Large intestine (tissue), 3 donors: ENCODE data around the gene REN. TPM values are rescaled to one million over a fixed set of nuclear protein-coding genes. Genes with fewer than 3 reads are reported as not detected.
A peak's percentile ranks its signal among the peaks of the same experiment; 100 is the strongest.

Experiments used
- DNase-seq, 2 donors: peaks; one replicate each; pipeline versions ENCODE4 v3.0.0 to v3.0.0-alpha.2; 2013
- H3K27ac ChIP-seq: one replicate; pipeline ENCODE4 v1.5.1; 2013; ENCODE audit warnings: low read length
- H3K27me3 ChIP-seq: 2 replicates; pipeline ENCODE4 v1.6.1; 2013; ENCODE audit warnings: low read length; ENCODE audit not compliant: control insufficient read depth, insufficient read depth
- H3K36me3 ChIP-seq: 2 replicates; pipeline ENCODE4 v1.6.1; 2013; ENCODE audit warnings: low read length; ENCODE audit not compliant: control insufficient read depth, insufficient read depth
- H3K4me1 ChIP-seq: one replicate; pipeline ENCODE4 v1.6.1; 2013; ENCODE audit warnings: low read length; ENCODE audit not compliant: control insufficient read depth, insufficient read depth
- H3K4me3 ChIP-seq: one replicate; pipeline ENCODE4 v1.5.1; 2013; ENCODE audit warnings: low read length
- H3K9me3 ChIP-seq: one replicate; pipeline ENCODE4 v1.6.1; 2013; ENCODE audit warnings: mild to moderate bottlenecking, low read depth, low read length, moderate library complexity; ENCODE audit not compliant: control insufficient read depth
- WGBS: methylation state at CpG from one replicate; pipeline ENCODE4 v1.1.5; 2013; ENCODE audit warnings: low lambda C conversion rate; ENCODE audit not compliant: insufficient coverage; 5-methylcytosine and 5-hydroxymethylcytosine counted together
- polyA plus RNA-seq: library from polyadenylated mRNA; unstranded; fragments of 120-200 nt; gene quantifications from one replicate; pipeline ENCODE4 v1.2.1, GENCODE V29; 2013

REN gene
- polyA plus RNA-seq, 1 donor: 4.2 TPM

DNA sequence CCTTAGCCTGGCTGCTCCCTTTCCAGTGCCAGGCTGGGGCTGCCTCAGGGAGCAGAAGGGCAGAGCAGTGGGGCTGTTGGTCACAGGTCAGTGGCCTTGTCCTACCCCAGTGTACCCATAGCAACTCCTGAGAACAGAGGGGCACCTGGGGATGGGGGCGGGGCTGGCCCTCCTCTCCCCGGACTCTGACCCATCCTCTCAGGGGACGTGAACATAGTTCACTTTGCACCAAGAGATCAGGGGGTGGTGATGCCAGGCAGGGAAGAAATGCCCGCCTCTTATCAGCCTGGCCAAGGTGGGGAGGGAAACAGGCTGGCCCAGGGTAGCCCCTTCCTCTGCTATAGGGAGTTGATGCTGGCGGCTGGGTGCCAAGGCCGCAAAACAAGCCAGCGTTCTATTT lies 19.2 kb downstream of the REN start:
- peak overlapping the region; percentile 58 for H3K27ac ChIP-seq
- DNase-seq: peak; percentile 64 to 82
- H3K36me3 ChIP-seq: peaks cover 8% of the 10 kb centered on the region
- peaks cover 71% of the 10 kb centered on the region for H3K4me1 ChIP-seq
- no peak overlapping the region for H3K4me3 ChIP-seq
- no peaks in the 10 kb centered on the region for H3K9me3 ChIP-seq
- no peaks in the 10 kb centered on the region for H3K27me3 ChIP-seq
- no CpG with 5 or more reads among the region's 7 CpGs for WGBS

DNA sequence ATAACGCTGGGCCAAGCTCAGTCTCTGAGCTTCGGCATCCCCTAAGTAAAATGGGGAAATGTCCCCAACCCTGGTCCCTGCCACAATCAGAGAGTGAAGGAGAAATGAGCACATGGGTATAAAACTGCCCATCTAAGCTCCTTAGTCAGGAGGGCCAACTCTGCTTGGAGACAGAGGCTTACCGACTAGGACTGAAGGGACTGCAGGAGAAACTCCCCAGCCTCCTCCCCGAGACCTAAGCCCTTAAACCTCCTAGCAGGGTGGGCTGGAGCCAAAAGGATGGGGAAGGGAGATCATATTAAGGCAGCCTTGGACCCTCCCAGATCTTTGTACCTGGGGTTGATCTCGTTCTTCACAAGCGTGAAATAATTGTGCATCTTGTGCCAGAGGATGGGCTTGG lies 19.8 kb downstream of the REN start:
- Histone ChIP-seq H3K27ac (peak overlapping the region; percentile 58), H3K36me3 (peaks cover 10% of the 10 kb centered on the region), H3K4me1 (peaks cover 73% of the 10 kb centered on the region), H3K9me3 (no peaks in the 10 kb centered on the region), H3K27me3 (no peaks in the 10 kb centered on the region), H3K4me3 (no peak overlapping the region)
- no peak for DNase-seq
- no CpG with 5 or more reads among the region's 6 CpGs for WGBS

DNA sequence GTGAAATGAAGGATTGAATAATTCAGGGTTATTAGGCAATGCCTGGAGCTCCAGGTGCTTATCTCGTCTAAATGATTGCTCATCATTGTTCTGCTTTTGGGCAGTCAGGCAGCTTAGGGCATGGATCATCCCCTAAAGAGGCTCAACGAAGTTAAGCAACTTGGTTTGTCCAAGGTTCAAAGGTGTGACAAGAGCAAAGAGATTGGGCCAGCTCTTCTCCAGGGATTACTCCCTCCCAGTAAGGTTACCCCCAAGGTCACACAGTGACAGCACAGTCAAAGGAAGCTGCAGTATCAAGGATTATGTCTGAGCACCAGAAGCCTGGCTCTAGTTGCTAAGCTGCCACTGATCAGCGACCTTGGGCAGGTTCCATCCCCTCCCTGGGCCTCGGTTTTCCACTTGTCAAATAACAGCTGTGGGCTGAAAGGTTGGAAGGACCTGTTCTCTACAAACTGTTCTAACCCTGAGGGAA lies 21.1 kb downstream of the REN start:
- Histone ChIP-seq H3K4me1 (peaks cover 66% of the 10 kb centered on the region), H3K4me3 (no peak overlapping the region), H3K36me3 (peaks cover 16% of the 10 kb centered on the region), H3K27ac (peak overlapping the region; percentile 17), H3K9me3 (no peaks in the 10 kb centered on the region), H3K27me3 (no peaks in the 10 kb centered on the region)
- DNase-seq: peak; percentile 61 to 69
- no CpG with 5 or more reads among the region's 4 CpGs for WGBS

DNA sequence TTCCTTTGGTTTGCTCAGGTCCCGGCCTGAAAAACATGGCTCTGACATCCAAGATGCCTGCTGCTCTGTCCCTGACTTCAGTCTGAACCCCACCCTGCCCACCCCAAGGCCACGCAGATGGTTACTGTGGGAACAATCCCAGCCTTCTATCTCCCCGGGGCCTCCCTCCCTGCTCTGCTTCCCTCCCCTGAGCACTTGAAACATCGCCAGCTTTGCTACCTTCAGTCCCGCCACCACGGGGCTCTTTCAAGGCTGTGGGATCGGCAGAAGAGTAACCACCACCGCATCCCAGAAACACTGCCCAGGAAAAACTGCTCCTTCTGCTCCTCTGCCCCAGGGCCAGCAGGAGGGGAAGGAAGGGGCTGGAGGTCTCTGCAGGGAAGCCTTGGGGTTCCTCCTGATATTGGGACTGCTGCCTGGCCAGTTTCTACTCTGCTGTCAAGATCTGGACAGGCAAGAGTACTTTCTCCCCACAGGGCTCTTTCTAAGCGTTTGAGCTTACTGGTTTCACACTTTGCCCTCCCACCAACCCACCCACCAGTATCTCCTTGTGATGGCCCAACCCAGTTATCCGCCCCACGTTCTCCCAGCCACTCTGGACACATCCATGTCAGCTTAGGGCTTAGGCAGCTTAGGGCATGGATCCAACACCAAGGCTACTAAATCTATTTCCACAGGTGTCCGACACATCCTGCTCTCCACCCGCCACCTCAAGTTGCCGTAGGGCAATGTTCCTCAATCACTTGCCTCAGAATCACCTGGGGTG lies 22.7 kb downstream of the REN start:
- Histone ChIP-seq H3K9me3 (no peaks in the 10 kb centered on the region), H3K4me1 (peaks cover 64% of the 10 kb centered on the region), H3K27ac (no peak overlapping the region), H3K4me3 (no peak overlapping the region), H3K36me3 (peaks cover 31% of the 10 kb centered on the region), H3K27me3 (no peaks in the 10 kb centered on the region)
- no CpG with 5 or more reads among the region's 14 CpGs for WGBS
- DNase-seq: no peak

DNA sequence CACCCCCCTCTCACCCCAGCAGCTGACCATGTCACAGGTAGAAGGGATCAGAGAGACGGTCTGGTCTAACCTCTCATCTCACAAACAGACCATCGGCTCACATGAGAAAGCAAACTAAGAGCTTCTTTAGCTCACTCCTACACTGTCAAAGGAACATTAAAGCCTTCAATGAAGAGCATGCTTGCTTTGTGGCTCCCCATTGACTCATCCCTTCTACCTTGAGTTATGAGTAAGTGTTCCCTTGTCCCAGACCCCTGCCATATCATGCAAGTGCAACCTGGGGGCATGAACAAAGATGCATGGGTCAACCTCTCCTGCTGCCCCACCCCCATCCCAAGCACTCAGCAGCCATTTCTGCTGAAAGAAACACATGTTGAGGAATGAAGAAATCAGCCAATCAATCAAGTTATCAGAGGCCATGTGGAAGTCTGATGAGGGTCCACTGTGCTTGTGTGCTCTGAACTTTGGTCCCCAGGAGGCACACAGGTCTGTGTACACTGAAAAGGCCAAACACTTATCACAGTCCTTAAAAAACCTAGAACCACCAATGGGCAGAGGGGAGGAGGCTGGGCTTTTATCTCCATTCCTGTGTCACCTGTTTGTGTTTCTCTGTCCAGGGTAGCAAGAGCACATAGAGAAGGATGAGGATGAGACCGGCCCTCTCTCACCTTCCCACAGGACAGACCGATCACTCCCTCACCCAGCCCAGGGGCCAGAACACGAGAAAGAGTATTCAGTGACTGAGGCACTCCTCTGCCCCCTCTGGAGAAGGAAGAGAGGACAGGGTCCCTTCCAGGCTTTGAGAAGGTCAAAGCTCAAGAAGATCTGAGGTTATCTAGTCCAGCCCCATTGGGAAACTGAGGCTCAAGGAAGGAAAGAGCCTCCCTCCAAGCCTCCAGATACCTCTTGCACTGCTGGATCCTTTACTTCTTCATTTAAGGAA lies 23.8 kb downstream of the REN start:
- no CpG with 5 or more reads among the region's 5 CpGs for WGBS

DNA sequence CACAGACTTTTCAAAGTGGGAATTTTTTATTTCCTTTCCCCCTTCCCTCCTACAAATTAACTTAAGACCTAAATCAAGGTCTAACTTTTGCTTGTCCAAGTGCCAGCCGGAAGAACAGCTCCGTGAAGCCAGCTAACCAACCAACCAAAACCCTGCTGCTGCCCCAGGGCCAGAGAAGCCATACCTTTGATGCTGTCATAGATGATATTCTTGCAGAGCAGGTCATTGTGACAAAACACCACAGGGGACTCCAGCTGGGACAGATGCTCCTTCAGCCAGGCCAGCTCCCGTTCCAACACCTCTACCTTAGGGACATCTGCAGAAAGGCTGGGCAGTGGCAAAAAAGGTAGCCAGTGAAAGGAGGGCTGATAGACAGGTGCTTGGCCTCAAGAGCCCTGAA lies 25.0 kb downstream of the REN start:
- Histone ChIP-seq H3K27ac (no peak overlapping the region), H3K4me3 (no peak overlapping the region), H3K36me3 (peaks cover 41% of the 10 kb centered on the region)

More for the DNA sequence above, 23.8 kb downstream of the REN start:
- Histone ChIP-seq H3K27ac (no peak overlapping the region), H3K27me3 (no peaks in the 10 kb centered on the region), H3K36me3 (peaks cover 42% of the 10 kb centered on the region), H3K4me3 (no peak overlapping the region), H3K9me3 (no peaks in the 10 kb centered on the region), H3K4me1 (peaks cover 54% of the 10 kb centered on the region)
- peak; percentile 45 to 64 for DNase-seq

DNA sequence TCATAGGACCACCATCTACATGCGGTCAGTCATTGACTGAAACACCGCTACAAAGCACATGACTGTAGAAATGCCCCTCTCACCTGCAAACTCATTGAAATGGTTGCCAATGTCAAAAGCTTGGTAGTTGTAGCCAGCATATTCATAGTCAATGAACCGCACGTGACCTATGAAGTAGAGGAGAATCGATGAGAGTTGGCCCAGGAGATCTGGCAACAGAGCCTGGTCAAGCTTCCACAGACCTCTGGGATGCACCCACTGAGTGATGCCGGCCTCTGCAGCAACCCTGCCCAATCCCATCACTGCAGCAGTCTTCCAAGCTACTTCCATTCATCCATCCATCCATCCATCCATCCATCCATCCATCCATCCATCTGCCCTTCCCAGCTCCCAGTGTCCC lies 26.2 kb downstream of the REN start:
- no peak for DNase-seq
- peaks cover 45% of the 10 kb centered on the region for H3K36me3 ChIP-seq
- H3K4me1 ChIP-seq: peaks cover 30% of the 10 kb centered on the region
- H3K27ac ChIP-seq: no peak overlapping the region
- no peak overlapping the region for H3K4me3 ChIP-seq
- H3K9me3 ChIP-seq: no peaks in the 10 kb centered on the region
- WGBS: no CpG with 5 or more reads among the region's 6 CpGs
- H3K27me3 ChIP-seq: no peaks in the 10 kb centered on the region

More for the DNA sequence above, 25.0 kb downstream of the REN start:
- WGBS: no CpG with 5 or more reads among the region's 3 CpGs
- no peak for DNase-seq
- H3K9me3 ChIP-seq: no peaks in the 10 kb centered on the region
- peaks cover 42% of the 10 kb centered on the region for H3K4me1 ChIP-seq
- H3K27me3 ChIP-seq: no peaks in the 10 kb centered on the region

DNA sequence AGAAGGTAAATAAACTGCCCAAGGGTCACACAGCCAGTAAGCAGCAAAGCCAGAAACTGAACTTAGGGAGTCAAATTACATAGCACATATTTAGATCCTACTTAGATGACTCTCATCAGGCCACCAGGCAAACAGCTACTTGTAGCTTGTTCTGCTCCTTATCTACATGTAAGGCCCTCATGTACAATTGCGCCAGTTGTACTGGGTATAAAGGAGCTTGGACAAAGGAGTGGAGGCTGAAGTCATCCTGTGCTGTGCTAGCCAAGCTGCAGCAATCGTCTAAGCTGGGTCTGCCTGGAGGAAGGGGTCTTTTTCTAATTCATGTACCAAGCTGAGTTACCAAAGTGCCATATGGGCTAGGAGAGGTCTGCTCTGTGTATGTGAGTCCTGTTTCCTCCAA lies 27.0 kb downstream of the REN start:
- Histone ChIP-seq H3K27ac (no peak overlapping the region), H3K4me1 (peaks cover 23% of the 10 kb centered on the region), H3K9me3 (no peaks in the 10 kb centered on the region), H3K27me3 (no peaks in the 10 kb centered on the region), H3K36me3 (peaks cover 53% of the 10 kb centered on the region), H3K4me3 (no peak overlapping the region)
- WGBS: no CpG with 5 or more reads among the region's 2 CpGs
- DNase-seq: no peak

DNA sequence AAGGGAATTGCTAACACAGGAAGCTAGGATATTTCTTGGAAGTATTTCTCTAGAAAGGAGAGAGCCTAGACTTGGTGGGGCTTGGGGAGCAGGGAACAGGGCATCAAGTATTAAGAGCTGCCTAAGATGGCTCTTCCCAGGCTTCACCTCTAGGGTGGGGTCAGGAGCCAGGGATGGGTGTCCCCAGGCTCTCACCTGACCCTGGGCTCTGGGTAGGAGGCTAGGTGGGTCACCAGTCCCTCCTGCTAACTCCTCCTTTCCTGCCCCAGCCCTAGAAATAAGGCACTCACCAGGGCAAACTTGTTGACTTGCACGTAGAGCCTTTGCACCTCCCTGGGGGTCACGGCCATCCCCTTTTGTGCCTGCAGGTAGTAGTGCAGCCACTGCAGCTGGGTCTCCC lies 29.3 kb downstream of the REN start:
- WGBS: no CpG with 5 or more reads among the region's 2 CpGs
- Histone ChIP-seq H3K4me3 (no peak overlapping the region), H3K27ac (no peak overlapping the region), H3K27me3 (no peaks in the 10 kb centered on the region), H3K4me1 (peaks cover 2% of the 10 kb centered on the region), H3K9me3 (no peaks in the 10 kb centered on the region), H3K36me3 (peaks cover 57% of the 10 kb centered on the region)
- no peak for DNase-seq

DNA sequence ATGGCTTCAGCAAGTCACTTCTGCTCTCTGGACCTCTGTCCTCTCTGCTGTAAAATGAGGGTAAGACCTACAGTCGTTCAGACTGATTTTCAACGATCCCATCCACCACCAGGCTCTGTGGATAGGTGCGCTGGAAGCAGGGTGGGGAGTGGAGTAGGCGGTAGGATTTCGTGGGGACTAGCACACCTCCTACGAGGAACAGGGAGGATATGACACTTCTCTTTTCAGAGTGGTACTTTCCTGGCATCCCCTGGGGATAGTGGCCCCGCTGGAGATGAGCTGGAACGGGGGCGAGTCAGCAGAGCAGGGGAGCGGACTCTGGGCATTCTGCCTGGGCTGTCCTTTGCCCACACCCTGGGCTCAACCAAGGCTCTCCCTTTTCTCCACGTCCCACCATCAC lies 32.0 kb downstream of the REN start:
- H3K36me3 ChIP-seq: peaks cover 44% of the 10 kb centered on the region
- DNase-seq: no peak
- peaks cover 14% of the 10 kb centered on the region for H3K4me1 ChIP-seq
- H3K9me3 ChIP-seq: no peaks in the 10 kb centered on the region
- WGBS: no CpG with 5 or more reads among the region's 11 CpGs
- H3K27ac ChIP-seq: no peak overlapping the region
- H3K4me3 ChIP-seq: no peak overlapping the region
- H3K27me3 ChIP-seq: no peaks in the 10 kb centered on the region
